ENCODE measurements around the gene SLC1A2.

Gene SLC1A2

GRCh38 chr11:35293699-35294098, 125.7 kb downstream of the SLC1A2 start:
- no peak for DNase-seq

- no peak for DNase-seq
Observed at GRCh38 chr11:35293035-35293434, 126.3 kb downstream of the SLC1A2 start.

GRCh38 chr11:35292279-35292678, 127.1 kb downstream of the SLC1A2 start:
- no peak for DNase-seq

GRCh38 chr11:35290876-35291275, 128.5 kb downstream of the SLC1A2 start:
- DNase-seq = no peak

- no peak for DNase-seq
Observed at GRCh38 chr11:35289821-35290220, 129.5 kb downstream of the SLC1A2 start.

- no peak for DNase-seq
Observed at GRCh38 chr11:35288817-35289541, 130.4 kb downstream of the SLC1A2 start.

GRCh38 chr11:35288309-35288708, 131.0 kb downstream of the SLC1A2 start:
- DNase-seq = no peak

GRCh38 chr11:35287344-35287890, 131.9 kb downstream of the SLC1A2 start:
- DNase-seq = no peak

GRCh38 chr11:35286126-35286525, 133.2 kb downstream of the SLC1A2 start:
- no peak for DNase-seq

GRCh38 chr11:35285471-35285870, 133.9 kb downstream of the SLC1A2 start:
- no peak for DNase-seq

- no peak for DNase-seq
Observed at GRCh38 chr11:35282221-35282882, 137.0 kb downstream of the SLC1A2 start.

- DNase-seq = no peak
Observed at GRCh38 chr11:35281169-35281688, 138.1 kb downstream of the SLC1A2 start.

GRCh38 chr11:35280727-35281126, 138.6 kb downstream of the SLC1A2 start:
- no peak for DNase-seq

- no peak for DNase-seq
Observed at GRCh38 chr11:35277827-35278226, 141.5 kb downstream of the SLC1A2 start.

GRCh38 chr11:35276396-35277145, 142.8 kb downstream of the SLC1A2 start:
- DNase-seq = no peak

- no peak for DNase-seq
Observed at GRCh38 chr11:35275786-35276170, 143.6 kb downstream of the SLC1A2 start.

- no peak for DNase-seq
Observed at GRCh38 chr11:35274909-35275785, 144.2 kb downstream of the SLC1A2 start.

- DNase-seq = no peak
Observed at GRCh38 chr11:35272391-35272902, 146.9 kb downstream of the SLC1A2 start.

GRCh38 chr11:35271031-35271430, 148.3 kb downstream of the SLC1A2 start:
- no peak for DNase-seq

- DNase-seq = no peak
Observed at GRCh38 chr11:35270342-35270741, 149.0 kb downstream of the SLC1A2 start.

GRCh38 chr11:35267504-35267903, 151.9 kb downstream of the SLC1A2 start:
- DNase-seq = no peak
